CD4-positive, alpha-beta T cell treated with Interleukin-12 subunit alpha and Interleukin-12 subunit beta, for 1 hour (primary cell): ENCODE results near the gene BTBD17.
"Not testable (repeated sequence)": the region's sequence is repeated elsewhere in the genome, so short reads cannot be mapped to it uniquely, and the experiment has no call there.

ENCODE experiments used
- DNase-seq: peaks from one replicate; pipeline ENCODE4 v3.0.0-alpha.2; 2020

The BTBD17 gene

GRCh38 chr17:74361230-74362068 is at the start of gene BTBD17:
Gene BTBD17, minus strand, starts transcription at chr17:74361868. Its CDS starts 49 bp downstream, at chr17:74361819.
- peak; percentile 43 for DNase-seq

DNA sequence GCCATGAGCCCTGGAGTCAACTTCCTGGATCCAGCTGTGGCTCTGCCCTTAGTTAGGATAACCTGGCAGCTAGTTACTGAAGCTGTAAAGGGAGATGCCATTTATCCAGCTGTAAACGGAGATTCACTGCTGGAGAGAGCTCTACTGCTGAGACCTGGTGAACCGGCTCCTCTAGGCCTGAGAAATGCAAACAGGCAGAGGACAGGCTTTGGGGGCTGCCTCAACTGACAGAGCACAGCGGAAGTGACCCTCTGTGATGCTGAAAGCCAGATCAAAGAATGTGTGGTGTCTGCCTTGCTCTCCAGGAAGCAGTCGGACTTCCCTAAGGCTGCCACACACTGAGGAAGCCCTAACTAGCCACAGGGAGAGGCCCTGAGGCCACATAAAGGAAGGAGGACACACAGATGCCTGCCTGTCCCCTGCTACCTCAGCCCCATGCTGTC is 48.4 kb upstream of the BTBD17 start:
- DNase-seq: no peak

GRCh38 chr17:74408815-74409214 is 47.1 kb upstream of the BTBD17 start:
- DNase-seq: no peak

- no peak for DNase-seq
Measured at GRCh38 chr17:74408262-74408661, 46.6 kb upstream of the BTBD17 start.

DNA sequence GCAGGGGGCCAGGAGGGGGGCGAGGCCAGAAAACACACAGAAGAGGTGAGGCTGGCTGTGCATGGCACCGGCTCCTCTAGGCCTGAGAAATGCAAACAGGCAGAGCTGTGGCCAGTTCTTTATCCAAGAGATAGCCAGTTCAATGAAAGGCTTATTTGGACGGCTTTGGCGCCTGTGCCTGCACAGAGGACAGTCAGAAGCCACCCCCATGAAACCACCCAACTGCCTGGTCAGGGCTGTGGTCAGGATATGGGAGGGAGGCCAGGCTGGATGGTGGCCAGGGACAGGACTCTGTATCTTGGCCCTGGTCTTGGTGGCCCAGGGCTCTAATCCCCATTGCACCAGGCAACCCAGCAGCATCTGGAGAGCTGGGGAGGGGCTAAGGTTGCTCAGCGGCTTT is 45.7 kb upstream of the BTBD17 start:
- no peak for DNase-seq

DNA sequence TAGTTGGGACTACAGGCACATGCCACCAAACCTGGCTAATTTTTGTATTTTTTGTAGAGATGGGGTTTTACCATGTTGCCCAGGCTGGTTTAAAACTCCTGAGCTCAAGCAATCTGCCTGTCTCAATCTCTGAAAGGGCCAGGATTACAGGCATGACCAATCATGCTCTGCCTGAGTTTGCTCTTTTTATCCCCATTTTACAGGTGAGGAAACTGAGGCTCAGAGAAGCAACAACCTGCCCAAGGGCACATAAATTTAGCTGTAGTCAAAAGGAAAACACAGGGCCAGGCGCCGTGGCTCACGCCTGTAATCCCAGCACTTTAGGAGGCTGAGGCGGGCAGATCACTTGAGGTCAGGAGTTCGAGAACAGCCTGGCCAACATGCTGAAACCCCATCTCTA is 43.6 kb upstream of the BTBD17 start:
- not testable (repeated sequence) for DNase-seq

DNA sequence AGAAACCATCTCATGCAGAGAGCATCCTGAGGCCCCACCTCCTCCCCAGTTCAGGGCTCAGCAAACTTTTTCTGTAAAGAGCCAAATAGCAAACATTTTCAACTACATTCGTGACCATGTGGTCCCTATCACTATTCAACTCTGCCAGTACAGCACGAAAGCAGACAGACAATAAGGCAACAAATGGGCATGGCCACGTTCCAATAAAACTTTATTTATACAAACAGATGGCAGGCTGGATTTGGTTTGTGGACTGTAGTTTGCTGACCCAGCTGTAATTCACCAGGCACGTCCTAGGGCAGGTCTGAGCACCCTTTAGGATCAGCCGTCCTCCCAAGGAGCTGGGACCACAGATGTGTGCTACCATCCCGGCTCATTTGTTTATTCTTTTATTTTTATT is 43.1 kb upstream of the BTBD17 start:
- DNase-seq: no peak

DNA sequence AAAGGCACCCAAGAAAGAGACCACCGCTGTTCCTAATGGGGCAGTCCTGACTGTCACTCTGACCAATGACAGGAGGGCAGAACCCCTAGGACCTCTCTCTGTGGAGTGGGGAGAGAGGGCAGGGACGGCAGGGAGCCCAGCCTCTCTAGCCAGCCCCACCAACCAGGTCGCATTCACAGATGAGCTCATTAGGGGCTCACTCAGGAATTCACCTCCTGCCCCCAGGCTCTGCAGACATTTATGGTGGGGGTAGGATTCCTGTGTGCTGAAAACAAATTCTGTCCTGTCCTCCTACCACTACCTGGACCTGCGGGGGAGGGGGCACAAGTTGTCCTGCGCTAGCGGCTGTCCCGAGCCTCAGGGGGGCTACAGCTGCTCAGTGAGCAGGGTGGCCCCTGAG is 42.5 kb upstream of the BTBD17 start:
- DNase-seq: no peak

DNA sequence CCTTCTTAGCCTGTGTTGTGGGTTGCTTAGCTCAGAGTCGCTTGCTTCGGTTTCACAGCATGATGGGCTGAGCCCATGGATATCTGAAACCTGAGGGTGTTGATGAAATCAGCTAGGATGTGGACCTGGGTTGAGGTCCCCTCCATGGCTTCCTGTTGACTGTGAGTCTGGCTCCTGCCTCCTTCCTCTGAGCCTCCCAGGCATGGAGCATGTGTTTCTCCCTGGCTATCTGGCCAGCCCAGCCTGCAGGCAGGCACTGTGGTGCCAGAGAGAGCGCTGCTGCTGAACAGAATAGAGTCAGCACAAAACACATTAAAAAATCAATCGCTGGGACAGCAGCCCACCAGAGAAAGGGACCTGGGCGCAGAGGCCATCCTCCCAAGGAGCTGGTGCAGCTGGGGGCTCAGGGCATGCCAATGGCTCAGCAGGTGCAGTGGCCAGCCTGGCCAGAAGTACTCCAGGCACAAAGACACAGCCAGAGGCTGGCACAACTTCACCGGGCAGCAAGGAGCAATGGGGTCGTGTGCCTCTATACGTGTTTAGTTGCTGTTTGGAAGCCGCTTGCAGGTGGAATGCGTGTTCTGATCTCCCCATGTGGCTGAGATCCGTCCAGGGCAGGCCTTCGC is 42.0 kb upstream of the BTBD17 start:
- no peak for DNase-seq

DNA sequence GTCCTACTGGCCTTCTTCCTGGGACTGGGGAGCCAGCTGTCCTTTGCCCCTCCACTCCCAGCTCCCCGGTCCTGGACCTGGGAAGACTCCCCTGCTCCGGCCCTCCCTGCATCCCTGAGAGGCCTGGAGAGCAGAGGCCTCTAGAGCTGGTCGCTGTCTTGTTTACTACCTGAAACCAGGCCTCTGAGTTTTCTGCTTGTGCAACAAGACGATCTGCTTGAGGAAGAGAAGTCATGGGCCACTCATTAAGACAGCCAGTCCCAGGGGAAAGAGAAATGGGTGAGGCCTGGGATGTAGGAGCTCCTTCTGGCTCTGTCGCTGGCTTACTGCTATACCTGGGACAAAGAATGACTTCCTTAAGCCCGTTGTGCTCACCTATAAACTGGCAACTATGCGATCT is 40.4 kb upstream of the BTBD17 start:
- no peak for DNase-seq

GRCh38 chr17:74396567-74396966 is 34.9 kb upstream of the BTBD17 start:
- no peak for DNase-seq

DNA sequence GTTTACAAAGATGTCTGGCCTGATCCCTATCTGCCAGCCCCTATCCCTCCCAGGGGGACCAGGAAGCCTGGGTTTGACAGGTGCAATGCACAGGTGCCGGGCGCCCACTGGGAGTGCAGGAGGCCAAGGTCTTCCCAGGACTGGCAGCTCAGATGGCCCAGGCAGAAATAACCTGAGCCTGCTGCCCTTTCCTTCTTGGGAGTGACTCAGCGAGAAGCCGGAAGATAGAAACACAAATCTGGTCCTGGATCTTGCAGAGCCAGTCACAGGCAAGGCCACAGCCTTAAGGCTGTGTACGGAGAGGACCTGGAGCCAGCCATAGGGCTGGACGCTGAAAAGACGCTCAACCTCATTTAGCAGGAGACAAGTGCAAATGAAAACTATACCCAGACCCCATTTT is 33.3 kb upstream of the BTBD17 start:
- DNase-seq: no peak

GRCh38 chr17:74394275-74394950 is 32.7 kb upstream of the BTBD17 start:
- no peak for DNase-seq

DNA sequence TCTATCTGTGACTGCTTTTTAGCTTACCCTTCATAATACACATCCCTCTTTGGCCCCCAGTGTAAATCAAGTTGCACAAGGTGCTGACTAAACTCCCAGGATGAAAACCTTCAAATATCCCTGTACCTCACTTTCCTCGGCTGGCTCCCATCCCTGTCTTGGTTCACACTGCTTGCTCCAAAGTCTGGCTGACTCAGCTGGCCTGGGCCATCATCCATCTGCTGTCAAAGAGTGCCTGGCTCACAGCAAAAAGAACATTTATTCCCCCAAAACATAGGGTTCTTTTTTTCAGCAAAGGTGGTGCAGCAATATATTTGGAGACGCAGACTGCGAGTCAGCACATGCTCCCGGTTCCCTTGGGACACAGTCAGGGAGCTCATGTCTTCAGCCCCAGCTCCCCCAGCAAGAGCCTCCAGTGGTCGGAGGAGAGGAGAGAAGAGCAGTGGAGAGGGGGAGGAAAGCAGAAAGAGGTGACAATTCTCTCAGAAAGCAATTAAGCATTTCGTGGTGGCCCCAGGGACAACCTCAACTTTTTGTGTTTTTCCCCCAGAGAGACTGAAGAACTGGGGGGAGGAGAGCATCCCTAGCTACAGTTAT is 31.8 kb upstream of the BTBD17 start:
- DNase-seq: no peak

DNA sequence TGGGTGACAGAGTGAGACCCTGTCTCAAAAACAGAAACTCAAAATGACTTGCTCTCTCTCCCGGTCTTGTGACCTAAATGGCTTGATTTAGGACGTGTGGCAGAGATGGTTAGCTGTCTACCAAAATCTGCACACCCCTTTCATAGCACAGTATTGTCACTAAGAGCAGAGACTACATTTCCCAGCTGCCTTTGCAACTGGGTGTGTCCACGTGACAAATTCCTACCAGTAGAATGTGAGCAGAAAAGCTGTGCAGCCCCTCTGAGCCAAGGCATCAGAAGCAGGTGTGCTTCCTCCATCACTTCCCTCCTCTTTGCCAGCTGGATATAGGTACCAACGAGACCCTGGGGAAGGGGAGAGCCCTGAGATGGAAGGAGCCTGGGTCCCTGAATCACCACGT is 31.2 kb upstream of the BTBD17 start:
- DNase-seq: no peak

DNA sequence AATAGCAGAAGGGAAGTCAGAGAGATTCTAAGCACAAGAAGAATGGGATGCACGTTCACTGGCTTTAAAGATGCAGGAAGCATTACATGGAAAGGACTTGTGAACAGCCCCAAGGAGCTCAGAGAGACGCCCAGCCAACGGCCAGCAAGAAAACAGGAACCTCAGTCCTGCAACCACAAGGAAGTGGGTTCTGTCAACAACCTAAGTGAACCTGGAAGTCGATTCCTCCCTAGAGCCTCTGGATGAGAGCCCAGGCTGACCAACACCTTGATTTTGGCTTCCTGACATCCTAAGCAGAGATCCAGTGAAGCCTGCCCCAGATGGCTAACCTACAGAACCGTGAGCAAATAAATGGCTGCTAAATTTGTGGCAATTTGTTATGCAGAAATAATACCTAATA is 30.1 kb upstream of the BTBD17 start:
- no peak for DNase-seq

- DNase-seq: no peak
Measured at GRCh38 chr17:74390680-74391653, 29.3 kb upstream of the BTBD17 start.

DNA sequence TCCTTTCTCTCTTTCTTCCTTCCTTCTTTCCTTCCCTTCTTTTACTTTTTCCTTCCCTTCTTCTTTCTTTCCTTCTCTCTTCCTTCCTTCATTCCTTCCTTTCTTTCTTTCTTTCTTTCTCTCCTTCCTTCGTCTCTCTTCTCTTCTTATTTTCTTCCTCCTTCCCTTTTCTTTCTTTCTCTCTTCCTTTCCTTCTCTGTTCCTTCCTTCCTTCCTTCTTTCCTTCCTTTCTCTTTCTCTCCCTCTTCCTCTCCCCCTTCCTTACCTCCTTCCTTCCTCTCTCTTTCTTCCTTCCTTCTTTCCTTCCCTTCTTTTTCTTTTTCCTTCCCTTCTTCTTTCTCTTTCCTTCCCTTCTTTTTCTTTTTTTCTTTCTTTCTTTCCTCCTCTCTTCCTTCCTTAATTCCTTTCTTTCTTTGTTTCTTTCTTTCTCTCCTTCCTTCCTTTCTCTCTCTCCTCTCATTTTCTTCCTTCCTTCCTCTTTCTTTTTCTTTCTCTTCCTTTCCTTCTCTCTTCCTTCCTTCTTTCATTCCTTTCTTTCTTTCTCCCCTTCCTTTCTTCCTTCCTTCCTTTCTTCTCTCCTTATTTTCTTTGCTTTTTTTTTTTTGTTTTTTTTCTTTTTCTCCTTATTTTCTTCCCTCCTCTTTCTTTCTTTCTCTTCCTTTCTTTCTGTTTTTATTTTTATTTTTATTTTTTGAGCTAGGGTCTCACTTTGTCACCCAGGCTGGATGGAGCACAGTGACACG is 28.4 kb upstream of the BTBD17 start:
- DNase-seq: no peak

DNA sequence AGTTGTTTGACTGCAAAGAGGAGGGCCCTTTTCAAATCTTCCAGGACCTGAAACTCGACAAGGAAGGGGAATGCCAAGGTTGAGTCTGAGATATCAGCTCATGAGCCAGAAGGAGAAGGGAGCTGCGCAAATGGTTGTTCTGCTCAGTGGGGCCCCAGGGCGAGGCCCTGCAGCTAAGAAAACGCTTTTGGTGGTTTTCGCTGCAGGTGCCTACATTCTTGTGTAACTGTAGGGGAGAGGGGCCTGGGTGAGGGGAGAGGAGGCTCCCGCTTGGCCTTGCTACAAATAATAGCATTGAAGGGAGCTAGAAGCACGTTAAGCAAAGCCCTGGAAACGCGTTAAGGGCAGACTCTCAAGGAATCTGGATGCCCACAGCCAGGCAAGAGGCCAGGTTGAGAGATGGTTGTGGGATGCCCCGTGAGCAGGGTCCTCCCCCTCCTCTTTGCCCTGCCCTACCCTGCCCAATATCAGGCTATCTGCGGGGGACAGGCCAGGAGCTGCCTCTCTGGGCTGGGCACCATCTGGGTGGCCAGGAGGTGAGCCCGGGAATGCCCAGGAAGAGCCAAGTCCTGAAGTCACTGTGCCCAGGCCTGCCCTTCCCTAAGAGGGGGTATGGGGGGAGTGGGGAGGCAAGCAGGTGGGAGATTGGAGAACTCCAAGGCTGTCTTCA is 27.6 kb upstream of the BTBD17 start:
- no peak for DNase-seq

DNA sequence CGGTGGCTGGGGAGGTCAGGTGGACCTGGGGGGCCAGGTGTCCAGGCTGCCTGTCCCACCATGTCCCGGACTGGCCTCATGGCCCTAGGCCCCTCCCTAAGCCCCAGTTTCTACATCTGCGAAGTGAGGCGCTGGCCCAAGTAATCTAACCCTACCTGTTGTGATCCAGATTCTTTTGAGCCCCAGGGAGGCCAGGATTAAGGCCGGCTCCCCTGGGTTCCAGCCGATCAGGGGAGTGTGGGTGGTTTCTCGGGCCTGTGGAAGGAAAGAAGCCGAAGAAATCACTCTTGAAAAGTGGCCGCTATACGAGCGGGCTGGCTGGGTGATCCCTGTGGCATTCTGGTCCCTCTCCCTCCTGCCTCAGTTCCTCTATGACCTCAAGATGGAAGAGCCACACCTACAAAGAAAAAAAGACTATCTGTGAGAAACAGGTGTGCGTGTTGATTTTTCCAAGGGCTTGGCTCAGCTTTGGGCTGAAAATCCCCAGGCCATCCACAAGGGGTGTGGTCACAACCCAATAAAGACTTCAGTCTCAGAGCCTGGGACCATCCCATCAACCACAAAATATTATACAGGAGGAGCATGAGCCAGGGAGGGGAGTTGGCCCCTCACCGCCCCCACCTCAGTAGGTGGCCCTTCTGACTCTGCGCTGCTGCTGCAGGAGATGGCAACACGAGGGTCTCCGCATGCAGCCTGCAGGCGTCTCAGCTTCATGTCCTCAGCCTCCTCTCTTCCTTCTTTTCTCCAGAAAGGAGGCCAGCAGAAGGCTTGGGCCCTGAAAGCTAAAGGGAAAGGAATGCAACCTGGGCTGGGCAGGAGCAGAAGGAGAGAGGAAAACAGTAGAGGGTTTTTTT is 25.9 kb upstream of the BTBD17 start:
- no peak for DNase-seq
